Left hindlimb (tissue), 1 donor: ENCODE results near the gene RBKS.
"Not testable (repeated sequence)": the region's sequence is repeated elsewhere in the genome, so short reads cannot be mapped to it uniquely, and the experiment has no call there.

ENCODE experiments used
- DNase-seq: peaks from one replicate; pipeline ENCODE4 v3.0.0-alpha.2; 2018

Gene RBKS

GRCh38 chr2:27756091-27756490 lies 134.1 kb downstream of the RBKS start:
- DNase-seq = no peak

GRCh38 chr2:27754831-27755230 lies 135.4 kb downstream of the RBKS start:
- DNase-seq = no peak

GRCh38 chr2:27754138-27754588 lies 136.0 kb downstream of the RBKS start:
- peak; percentile 73 for DNase-seq

- no peak for DNase-seq
Observed at GRCh38 chr2:27752551-27753237, 137.5 kb downstream of the RBKS start.

GRCh38 chr2:27751377-27751776 lies 138.8 kb downstream of the RBKS start:
- no peak for DNase-seq

- DNase-seq = not testable (repeated sequence)
Observed at GRCh38 chr2:27748803-27749554, 141.2 kb downstream of the RBKS start.

GRCh38 chr2:27747827-27748352 lies 142.3 kb downstream of the RBKS start:
- no peak for DNase-seq

- DNase-seq = no peak
Observed at GRCh38 chr2:27746325-27746724, 143.9 kb downstream of the RBKS start.

- DNase-seq = not testable (repeated sequence)
Observed at GRCh38 chr2:27745494-27745893, 144.7 kb downstream of the RBKS start.

- DNase-seq = no peak
Observed at GRCh38 chr2:27742571-27742970, 147.6 kb downstream of the RBKS start.

GRCh38 chr2:27741673-27742072 lies 148.5 kb downstream of the RBKS start:
- no peak for DNase-seq

GRCh38 chr2:27739058-27739373 lies 151.2 kb downstream of the RBKS start:
- no peak for DNase-seq

GRCh38 chr2:27738349-27739057 lies 151.7 kb downstream of the RBKS start:
- no peak for DNase-seq

- no peak for DNase-seq
Observed at GRCh38 chr2:27737676-27738348, 152.4 kb downstream of the RBKS start.

- no peak for DNase-seq
Observed at GRCh38 chr2:27736890-27737204, 153.3 kb downstream of the RBKS start.

GRCh38 chr2:27736031-27736889 lies 153.9 kb downstream of the RBKS start:
- no peak for DNase-seq

- DNase-seq = peak; percentile 89
Observed at GRCh38 chr2:27735263-27735904, 154.8 kb downstream of the RBKS start.

- no peak for DNase-seq
Observed at GRCh38 chr2:27734305-27734704, 155.9 kb downstream of the RBKS start.
